Left lobe of liver (tissue), 2 donors: ENCODE data around the gene PSORS1C1. TPM values are rescaled to one million over a fixed set of nuclear protein-coding genes. Genes with fewer than 3 reads are reported as not detected.
A peak's percentile ranks its signal among the peaks of the same experiment; 100 is the strongest.

Source experiments
- ATAC-seq: fragments of 200-7000 bp; cut with Tn5 transposase; one replicate; pipeline ENCODE4 v1.9.1; 2020; ENCODE audit warnings: mild to moderate bottlenecking, moderate library complexity
- DNase-seq: peaks from one replicate; pipeline ENCODE4 v3.0.0-alpha.2; 2020; ENCODE audit warnings: low spot score
- total RNA-seq: library from RNA; stranded (reverse); gene quantifications from one replicate; pipeline ENCODE4 v1.2.1, GENCODE V29; 2021
- donor health status: DM: no; HTN: no; CAD: no; lungs with moderate emphysema.
- donor health status: DM: no; HTN: yes; CAD: no.

PSORS1C1 gene
- total RNA-seq, 1 donor from 2014 or later: not detected

DNA sequence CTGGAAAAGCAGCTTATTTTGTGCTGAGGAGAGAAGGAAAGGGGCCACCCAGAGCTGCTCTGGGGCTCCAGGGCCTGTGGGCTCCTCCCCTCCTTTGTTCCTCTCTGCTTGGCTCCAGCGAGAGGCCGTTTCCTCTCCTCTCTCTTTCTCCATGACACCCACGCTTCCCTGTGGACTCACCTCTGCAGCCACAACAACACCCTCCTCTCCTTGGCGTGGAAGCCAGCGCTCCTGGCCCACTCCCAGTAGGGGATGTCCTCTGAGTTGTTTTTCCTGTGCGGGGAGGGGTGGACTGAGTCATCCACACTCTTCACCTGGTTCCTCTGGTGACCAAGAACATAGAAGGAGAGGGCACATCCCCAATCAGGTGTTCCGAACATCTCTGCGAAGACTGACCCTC, 10.6 kb downstream of the PSORS1C1 start:
- DNase-seq: no peak
- no peak for ATAC-seq

DNA sequence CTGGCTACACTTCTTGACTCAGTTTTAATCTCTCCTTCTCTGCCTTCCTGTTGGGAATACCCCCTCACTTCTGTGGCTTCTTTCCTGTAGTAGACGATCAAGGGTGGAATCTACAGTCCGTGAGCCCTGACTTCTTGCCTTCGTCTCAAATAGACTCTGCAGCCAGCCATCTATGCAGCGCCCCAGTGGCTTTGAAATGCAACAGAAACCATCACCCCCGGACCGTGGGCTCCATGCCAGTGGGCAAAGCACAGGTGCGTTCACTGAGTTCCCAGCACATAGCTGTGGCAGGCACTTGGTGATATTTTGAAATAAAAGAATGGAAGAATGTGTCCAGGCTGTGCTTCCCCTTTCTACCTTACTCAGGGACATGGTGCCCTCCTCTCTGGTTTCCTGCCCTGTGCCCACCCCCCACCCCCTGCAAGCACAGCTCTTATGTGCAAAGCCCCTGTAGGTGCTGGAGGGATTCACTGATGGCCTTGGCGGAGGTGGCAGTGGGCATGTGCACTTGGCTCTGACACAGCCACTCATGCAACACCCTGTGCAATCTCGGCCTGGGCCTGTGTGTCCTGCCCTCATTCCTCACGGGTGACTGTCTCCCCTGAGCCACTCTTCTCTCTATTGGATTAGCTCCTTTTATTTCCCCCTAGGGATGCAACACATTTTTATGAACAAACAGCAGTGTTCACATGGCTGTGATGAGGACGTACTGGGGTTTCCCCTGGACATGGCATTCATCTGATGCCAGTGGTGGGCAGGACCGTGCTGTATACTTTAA, 11.2 kb downstream of the PSORS1C1 start:
- DNase-seq (no peak), ATAC-seq (no peak)

DNA sequence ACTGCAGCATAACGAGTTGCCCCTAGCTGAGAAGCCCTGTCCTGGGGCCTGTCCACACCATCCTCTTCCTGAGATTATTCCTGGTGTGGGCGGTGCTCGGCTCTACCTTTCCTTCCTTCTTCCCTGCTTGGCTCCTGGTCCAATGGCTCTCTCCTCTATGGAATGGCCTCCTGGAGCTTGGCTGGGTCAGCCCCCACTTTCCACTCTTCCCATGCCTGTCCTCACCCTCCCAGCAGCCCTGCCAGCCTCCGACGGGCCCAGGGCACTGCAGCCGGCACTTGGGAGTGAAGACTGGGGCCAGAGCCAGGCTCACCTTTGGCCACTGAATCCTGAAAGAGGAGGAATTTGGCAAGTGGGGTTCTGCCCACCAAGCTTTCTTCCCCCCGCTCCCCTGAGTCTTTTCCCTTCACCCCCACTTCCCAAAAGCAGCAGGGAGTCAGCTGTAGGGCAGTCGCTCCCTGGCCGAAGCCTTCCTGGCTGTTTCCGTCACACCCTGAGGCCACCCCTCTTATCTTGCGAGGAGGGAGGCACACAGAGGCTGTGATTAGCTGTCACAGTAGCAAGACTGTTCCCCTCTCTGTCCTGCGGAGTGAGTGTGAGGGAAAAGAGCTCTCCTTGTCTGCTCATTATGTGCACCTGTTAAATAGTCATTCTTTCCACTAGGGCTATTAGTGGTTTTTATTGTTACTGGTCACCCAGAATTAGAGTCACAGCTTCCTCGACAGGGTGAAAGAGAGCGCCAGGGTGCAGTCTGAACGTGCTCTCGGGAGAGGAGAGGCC, 12.0 kb downstream of the PSORS1C1 start:
- ATAC-seq (no peak), DNase-seq (no peak)

DNA sequence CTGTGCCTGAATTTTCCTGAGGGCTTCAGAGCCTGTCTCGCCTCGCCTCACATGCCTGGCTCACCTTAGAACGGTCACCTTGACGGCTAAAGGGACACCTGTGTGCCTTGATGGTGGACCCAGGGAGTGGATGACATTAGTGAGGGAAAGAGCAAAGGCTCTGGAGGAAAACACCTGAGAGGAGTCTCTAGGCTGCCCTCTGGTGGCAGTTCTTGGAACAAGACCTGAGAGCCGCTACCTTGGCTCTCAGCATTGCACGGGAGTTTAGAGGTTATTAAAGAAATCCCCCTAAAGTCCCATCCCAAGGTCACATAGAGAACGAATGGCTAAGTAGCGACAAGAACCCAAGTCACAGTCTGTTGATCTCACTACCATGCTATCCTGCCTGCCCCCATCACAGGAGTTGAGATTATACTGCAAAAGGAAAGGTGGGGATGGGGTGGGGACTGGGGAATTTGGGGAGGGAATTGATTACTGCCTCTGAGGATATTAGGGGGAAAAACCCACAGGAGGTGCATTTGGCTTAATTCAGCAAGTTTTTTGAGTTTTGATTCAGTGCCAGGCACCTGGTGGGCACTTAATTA, 13.6 kb downstream of the PSORS1C1 start:
- ATAC-seq (peak; percentile 94), DNase-seq (peak; percentile 62)

DNA sequence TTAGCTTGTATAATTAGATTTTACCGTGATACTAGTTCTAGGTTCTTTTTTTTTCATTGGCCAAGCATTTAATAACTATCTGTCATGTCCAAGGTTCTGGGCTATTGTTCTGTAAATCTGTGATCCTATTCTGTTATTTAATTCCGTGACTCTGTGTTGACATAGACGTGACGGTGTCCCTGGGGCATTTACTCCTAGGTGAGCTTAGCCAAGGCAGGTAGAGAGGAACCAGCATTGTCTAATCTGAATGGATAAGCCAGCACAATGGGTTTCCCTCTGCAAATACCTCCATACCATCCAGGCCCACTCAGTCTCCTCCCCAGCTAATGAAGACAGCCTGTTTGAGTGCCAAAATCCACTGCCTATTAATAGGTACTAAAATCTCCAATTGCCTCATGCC, 14.5 kb downstream of the PSORS1C1 start:
- DNase-seq (no peak), ATAC-seq (no peak)

DNA sequence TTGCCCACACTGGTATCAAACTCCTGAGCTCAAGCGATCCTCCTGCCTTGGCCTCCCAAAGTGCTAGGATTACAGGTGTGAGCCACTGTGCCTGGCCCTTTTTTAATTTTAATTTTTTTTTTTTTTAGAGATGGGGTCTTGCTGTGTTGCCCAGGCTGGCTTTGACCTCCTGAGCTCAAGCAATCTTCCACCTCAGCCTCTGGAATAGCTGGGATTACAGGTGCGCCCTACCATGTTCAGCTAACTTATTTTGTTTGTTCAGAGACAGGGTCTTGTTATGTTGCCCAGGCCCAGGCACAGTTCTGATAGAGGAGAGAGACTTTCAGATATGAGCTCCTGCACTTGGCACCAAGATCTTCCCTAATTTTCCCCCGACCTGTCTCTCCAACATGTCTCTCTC, 16.2 kb downstream of the PSORS1C1 start:
- ATAC-seq (no peak), DNase-seq (no peak)

DNA sequence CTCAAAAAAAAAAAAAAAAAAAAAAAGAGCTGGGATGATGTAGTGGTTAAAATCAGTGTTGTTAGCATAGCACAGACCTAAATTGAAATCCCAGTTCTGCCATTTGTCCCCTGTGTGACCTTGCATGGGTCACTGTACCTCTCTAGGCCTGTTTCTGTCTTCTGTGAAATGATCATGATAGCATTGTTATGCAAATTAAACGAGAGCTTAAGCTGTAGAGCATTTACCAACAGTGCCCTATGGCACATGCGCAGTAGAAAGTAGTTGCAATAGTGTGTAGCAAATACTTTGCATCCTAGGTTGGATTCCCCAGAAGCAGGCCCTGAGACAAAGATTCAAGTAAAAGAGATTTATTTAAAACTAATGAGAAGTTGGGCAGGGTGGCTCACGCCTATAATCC, 17.0 kb downstream of the PSORS1C1 start:
- ATAC-seq (no peak), DNase-seq (no peak)

DNA sequence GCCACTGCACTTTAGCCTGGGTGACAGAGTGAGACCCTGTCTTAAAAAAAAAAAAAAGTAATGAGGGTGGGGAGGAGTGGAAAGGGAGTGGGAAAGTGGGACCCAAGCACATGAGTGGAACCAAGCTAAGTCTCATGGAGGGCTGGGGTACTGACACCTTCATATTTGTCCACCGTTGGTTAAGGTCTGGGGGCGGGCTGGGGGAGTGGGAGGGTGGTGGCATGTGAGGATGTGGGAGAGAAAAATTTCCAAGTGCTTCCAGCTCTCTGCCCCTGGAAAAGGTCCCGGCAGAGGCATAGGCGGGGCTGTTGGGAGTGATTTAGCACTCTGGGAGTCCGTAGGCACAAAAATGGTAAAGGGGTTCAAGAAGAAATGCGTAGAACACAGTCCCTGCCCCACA, 18.2 kb downstream of the PSORS1C1 start:
- ATAC-seq (no peak), DNase-seq (no peak)

DNA sequence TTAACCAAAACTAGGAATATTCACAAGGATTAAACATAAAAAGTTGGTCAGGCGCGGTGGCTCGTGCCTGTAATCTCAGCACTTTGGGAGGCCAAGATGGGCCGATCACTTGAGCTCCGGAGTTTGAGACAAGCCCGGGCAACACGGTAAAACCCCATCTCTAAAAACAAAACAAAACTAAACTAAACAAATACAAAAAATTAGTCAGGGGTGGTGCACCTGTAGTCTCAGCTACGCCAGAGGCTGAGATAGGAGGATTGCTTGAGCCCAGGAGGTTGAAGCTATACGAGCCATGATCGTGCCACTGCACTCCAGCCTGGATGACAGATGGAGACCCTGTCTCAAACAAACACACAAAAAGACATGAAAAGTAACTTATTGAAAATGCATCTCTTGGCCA, 21.1 kb downstream of the PSORS1C1 start:
- DNase-seq: no peak
- ATAC-seq: no peak

DNA sequence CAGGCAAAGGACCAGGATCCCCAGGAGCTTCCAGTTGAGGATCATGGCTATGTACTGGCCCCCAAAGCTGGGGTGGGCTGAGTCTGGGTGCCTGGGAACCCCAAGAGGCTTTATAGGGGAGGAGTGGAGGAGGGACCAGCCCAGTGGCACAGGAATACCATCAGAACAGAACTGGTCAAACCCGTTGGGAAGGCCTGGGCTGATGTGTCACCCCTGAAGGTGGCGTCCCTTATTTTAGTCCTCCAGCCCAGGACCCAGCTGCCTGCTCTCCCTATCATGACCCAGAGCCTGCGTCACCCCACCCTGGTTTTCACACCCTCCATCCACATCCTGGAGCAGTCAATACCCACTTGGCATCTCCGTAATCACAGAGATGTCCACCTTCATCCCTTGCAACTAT, 24.4 kb downstream of the PSORS1C1 start, which contains the start of gene PSORS1C2:
TSS of gene PSORS1C2 (minus strand) at position 85 of the 400 bp plus-strand sequence. CDS start at position 45, 40 bp downstream.
- ATAC-seq (no peak), DNase-seq (no peak)

DNA sequence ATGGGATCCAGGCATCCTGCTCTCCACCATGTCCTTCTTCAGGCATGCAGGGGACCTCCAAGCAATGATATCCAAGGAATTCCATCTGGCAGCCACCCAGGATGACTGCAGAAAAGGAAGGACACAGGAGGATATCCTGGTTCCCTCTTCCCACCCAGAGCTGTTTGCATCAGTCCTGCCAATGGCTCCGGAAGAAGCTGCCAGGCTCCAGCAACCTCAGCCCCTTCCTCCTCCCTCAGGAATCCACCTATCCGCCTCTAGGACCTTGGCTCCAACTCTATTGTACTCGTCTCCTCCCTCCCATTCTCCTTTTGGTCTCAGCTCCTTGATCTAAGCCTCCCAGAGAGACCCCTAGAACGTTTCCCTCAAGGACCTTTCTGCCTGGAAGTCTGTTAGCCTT, 25.0 kb downstream of the PSORS1C1 start:
- no peak for DNase-seq
- ATAC-seq: no peak

DNA sequence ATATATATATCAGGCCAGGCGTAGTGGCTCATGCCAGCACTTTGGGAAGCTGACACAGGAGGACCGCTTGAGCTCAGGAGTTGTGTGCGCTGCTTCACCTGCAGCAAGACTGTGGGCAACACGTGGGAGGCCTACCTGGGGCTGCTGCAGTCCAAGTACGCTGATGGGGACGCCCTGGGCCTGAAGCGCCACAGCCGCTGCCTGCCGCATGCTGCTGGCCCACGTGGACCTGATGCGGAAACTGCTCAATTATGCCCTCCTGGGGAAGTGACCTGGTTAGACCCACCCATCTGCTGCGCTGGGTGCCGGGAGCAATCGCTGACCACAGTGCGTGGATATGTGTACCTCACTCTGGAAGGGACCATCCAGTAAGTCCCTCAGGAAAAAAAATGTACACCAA, 26.0 kb downstream of the PSORS1C1 start:
- no peak for ATAC-seq
- no peak for DNase-seq

DNA sequence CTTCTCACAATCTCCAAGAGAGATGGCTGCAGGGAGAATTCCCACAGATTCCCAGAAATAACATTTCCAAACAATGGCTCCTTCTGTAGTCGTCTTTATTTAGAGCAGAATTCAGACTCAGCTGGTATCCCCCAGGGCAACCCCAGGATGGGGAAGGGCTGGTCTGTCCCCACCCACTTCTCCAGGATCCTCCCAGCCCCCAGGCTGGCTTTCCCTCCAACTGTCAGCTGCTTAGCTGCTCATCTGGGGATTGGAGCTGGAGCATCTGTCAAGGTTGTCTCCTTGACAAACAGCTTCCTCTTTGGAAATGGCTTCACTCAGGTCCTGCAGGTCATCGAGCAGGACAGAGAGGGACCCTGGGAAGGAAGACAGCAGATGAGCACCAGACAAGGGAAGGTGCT, 27.8 kb downstream of the PSORS1C1 start:
- no peak for ATAC-seq
- DNase-seq: no peak

DNA sequence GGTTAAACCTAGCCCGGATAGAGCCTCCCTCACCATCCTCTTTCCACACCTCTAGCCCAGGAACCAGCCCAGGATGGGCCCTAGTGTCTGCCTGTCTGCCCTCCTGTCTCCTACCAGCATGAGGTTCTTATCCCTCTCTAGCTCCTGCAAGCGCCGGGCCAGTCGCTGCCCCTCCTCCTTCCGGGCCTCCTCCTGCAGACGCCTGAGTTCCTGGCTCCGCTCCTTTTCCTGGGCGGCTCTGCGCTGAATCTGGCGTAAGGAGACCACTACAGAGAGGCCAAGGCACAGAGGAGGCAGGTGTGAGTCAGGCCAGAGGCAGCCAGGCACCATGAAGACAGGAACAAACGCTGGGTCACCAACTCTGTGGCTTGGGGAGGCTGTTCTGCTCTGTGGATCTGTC, 28.5 kb downstream of the PSORS1C1 start:
- ATAC-seq: peak; percentile 36
- DNase-seq: no peak

DNA sequence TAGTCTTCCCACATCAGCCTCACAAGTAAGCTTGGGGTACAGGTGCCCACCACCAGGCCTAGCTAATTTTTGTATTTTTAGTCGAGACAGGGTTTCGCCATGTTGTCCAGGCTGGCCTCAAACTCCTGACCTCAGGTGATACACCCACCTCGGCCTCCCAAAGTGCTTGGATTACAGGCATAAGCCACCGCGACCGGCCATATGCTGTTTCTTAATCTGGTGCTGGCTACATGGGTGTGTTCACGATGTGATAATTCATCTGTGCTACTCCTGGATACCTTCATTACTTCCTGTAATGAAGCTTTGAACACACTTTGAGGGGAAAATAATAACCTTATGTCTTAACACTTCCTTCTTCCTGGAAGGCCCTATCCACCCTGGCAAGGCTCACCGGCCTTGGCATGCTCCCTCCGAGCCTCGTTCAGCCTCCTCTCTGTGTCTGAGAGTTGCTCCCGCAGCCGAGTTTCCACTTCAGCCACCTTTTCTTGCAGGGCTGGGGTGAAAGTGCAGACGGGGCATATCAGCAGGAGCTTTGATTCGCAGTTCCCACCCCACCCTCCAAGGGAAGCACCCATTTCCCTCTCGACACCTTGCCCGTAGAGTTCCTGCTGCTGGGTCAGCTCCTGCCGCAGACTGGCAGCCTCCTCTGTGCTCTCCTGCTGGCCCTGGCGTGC, 29.8 kb downstream of the PSORS1C1 start:
- DNase-seq: no peak
- ATAC-seq: no peak

DNA sequence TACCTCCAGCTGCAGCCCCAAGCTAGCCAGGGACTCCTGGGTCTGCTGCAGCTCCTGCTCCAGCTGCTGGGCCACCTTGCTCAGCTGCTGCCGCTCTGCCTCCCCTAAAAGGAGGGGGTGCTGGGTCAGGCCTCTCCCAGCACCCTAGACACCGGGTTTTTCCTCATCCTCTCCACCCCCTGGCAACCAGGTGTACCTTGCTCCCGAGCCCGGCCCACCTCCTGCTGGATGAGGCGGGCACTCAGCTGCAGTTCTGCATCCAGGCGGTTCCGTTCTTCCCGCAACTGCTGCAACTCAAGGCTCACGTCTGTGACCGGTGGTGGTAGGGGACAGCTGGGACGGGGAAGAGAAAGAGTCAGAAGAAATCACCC, 30.4 kb downstream of the PSORS1C1 start:
- DNase-seq (no peak), ATAC-seq (no peak)

DNA sequence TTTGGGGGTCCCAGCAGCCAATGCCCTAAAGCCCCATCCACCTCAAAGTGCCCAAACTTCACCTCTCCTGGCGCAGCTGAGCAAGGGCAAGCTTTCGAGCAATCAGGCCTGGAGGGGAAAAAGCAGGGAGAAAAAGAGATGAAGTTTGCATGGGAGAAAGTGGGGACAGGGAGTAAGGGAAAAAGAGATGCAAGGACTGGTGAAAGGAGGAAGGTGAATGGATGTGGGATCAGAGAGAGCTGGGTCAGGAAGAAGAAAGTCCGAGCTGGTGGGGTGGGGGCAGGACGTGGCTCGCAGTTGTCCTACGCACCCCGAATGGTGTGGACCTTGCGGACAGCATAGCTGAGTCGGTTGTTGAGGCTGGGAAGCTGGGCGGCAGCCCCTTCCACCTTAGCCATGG, 30.8 kb downstream of the PSORS1C1 start:
- DNase-seq (no peak), ATAC-seq (no peak)

DNA sequence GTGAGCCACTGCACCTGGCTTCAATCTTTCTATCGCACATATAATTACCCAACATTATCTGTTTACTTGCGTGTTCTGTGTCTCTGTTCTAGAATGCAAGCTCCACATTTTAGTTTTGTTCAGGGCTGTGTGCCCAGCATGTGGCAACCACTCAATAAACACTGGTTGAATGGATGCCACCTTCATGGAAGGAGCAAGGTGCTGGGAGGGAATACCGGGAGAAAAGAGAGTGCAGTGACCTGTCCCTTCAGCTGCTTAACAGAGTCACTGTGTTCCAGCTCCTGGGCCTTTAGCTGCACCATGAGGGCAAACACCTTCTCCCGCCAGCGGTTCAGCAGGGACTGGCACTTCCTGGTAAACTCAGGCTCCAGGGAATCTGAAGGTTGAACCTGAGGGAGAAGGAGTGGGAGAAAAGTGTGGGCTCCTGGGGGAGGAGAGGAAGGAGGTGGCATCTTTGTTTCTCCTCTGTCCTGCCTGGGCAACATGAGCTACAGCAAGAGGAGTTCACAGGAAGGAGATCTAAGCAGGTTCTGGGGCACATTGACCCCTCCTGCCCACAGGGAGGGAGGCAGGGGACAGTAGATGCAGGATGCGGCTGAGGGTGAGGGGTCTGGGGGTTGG, 35.3 kb downstream of the PSORS1C1 start:
- peak; percentile 91 for ATAC-seq
- DNase-seq: peak; percentile 75

DNA sequence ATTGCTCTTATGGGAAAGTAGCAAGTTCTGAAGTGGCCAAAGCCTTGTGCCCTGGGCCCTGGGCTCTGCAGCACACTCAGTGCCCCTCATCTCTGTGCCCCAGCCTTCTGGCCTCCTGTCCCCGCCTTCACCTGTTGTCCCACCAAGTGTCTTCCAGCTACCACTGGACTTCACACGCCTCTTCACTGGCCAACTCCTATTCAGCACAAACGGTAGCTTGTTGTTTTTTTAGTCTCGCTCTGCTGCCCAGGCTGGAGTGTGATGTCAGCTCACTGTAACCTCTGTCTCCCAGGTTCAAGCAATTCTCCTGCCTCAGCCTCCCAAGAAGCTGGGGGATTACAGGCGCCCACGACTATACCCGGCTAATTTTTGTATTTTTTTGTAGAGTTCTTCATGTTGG, 38.2 kb downstream of the PSORS1C1 start:
- DNase-seq (no peak), ATAC-seq (no peak)

DNA sequence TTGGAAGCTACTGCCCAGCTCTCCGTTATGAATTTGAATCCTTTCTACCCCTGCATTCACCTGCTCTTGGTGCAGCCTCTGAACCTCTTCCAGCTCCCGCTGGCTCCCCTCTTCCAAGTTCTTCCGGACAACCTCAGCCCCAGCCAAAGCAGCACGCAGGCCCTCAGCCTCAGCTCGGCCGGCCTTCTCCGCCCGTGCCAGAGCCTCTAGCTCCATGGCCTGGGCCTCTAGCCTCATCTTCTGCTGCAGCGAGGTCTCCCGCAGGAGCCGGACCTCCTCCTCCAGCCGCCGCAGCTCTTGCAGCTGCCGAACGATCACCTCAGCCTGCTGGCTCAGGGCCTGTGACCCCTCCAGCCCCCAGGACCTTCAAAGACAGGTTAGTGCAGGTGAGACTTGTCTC, 39.8 kb downstream of the PSORS1C1 start:
- DNase-seq: no peak
- ATAC-seq: no peak

DNA sequence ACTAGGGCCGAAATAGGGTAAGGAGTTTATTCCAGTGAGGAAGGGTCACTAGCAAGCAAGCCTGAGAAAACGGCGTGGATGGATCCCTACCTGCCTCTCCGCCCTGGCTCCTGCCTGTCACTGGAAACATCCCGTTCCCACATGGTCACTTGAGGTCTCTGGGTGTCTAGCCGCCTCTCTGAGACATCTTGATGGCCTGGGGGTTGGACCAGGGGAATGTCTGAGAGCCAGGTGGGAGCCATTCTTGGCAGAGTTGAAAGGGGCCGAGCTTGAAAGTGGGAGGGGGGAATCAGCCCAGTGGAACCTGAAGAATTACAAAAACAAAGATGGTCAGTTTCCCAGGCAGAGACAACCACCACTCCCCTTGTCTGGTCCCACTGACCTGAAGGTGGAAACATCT, 42.0 kb downstream of the PSORS1C1 start:
- DNase-seq: no peak
- ATAC-seq: no peak
